ENCODE data around the gene CCDC68.

The CCDC68 gene

GRCh38 chr18:54923339-54923956, 35.8 kb downstream of the CCDC68 start:
- Mint-ChIP-seq H3K36me3 (no peaks in the 10 kb centered on the region), H3K4me1 (no peaks in the 10 kb centered on the region), H3K27ac (no peak overlapping the region), H3K9me3 (peaks cover 3% of the 10 kb centered on the region), H3K4me3 (no peak overlapping the region), H3K27me3 (peaks cover 2% of the 10 kb centered on the region)
- DNase-seq (ENCODE audit: low spot score in 2 of 2) (no peak), ATAC-seq (ENCODE audit: low read depth) (no peak)

- Mint-ChIP-seq H3K36me3 (no peaks in the 10 kb centered on the region), H3K9me3 (peaks cover 3% of the 10 kb centered on the region), H3K27ac (no peak overlapping the region), H3K4me1 (no peaks in the 10 kb centered on the region), H3K4me3 (no peak overlapping the region), H3K27me3 (peaks cover 2% of the 10 kb centered on the region)
- ATAC-seq (ENCODE audit: low read depth) (no peak), DNase-seq (ENCODE audit: low spot score in 2 of 2) (no peak)
Measured at GRCh38 chr18:54919412-54919811, 39.8 kb downstream of the CCDC68 start.

GRCh38 chr18:54918060-54918459, 41.2 kb downstream of the CCDC68 start:
- Mint-ChIP-seq H3K27me3 (peaks cover 2% of the 10 kb centered on the region), H3K36me3 (no peaks in the 10 kb centered on the region), H3K4me3 (no peak overlapping the region), H3K4me1 (no peaks in the 10 kb centered on the region), H3K9me3 (peaks cover 3% of the 10 kb centered on the region), H3K27ac (no peak overlapping the region)
- no peak for DNase-seq (ENCODE audit: low spot score in 2 of 2)
- no peak for ATAC-seq (ENCODE audit: low read depth)

GRCh38 chr18:54916507-54916906, 42.8 kb downstream of the CCDC68 start:
- Mint-ChIP-seq H3K27ac (no peak overlapping the region), H3K36me3 (no peaks in the 10 kb centered on the region), H3K9me3 (peaks cover 9% of the 10 kb centered on the region), H3K4me1 (no peaks in the 10 kb centered on the region), H3K27me3 (peaks cover 2% of the 10 kb centered on the region), H3K4me3 (no peak overlapping the region)
- ATAC-seq (ENCODE audit: low read depth) (no peak), DNase-seq (ENCODE audit: low spot score in 2 of 2) (no peak)

- ATAC-seq (ENCODE audit: low read depth) (no peak), DNase-seq (ENCODE audit: low spot score in 2 of 2) (no peak)
- peaks cover 2% of the 10 kb centered on the region for H3K27me3 Mint-ChIP-seq
- no peaks in the 10 kb centered on the region for H3K4me1 Mint-ChIP-seq
- no peak overlapping the region for H3K27ac Mint-ChIP-seq
- H3K9me3 Mint-ChIP-seq = peaks cover 6% of the 10 kb centered on the region
- no peak overlapping the region for H3K4me3 Mint-ChIP-seq
- H3K36me3 Mint-ChIP-seq = no peaks in the 10 kb centered on the region
Measured at GRCh38 chr18:54914816-54915215, 44.4 kb downstream of the CCDC68 start.

GRCh38 chr18:54911551-54911950, 47.7 kb downstream of the CCDC68 start:
- DNase-seq (ENCODE audit: low spot score in 2 of 2) (no peak), ATAC-seq (ENCODE audit: low read depth) (no peak)
- Mint-ChIP-seq H3K9me3 (peaks cover 6% of the 10 kb centered on the region), H3K4me3 (no peak overlapping the region), H3K4me1 (no peaks in the 10 kb centered on the region), H3K27ac (no peak overlapping the region), H3K27me3 (no peaks in the 10 kb centered on the region), H3K36me3 (no peaks in the 10 kb centered on the region)

GRCh38 chr18:54910161-54910919, 48.9 kb downstream of the CCDC68 start:
- Mint-ChIP-seq H3K4me3 (no peak overlapping the region), H3K27me3 (no peaks in the 10 kb centered on the region), H3K9me3 (peaks cover 6% of the 10 kb centered on the region), H3K36me3 (no peaks in the 10 kb centered on the region), H3K27ac (no peak overlapping the region), H3K4me1 (no peaks in the 10 kb centered on the region)
- ATAC-seq (ENCODE audit: low read depth) (no peak), DNase-seq (ENCODE audit: low spot score in 2 of 2) (no peak)

GRCh38 chr18:54909538-54909937, 49.7 kb downstream of the CCDC68 start:
- DNase-seq (ENCODE audit: low spot score in 2 of 2) = no peak
- Mint-ChIP-seq H3K27me3 (no peaks in the 10 kb centered on the region), H3K4me3 (no peak overlapping the region), H3K27ac (no peak overlapping the region), H3K36me3 (no peaks in the 10 kb centered on the region), H3K4me1 (no peaks in the 10 kb centered on the region), H3K9me3 (peaks cover 6% of the 10 kb centered on the region)
- ATAC-seq (ENCODE audit: low read depth) = no peak

GRCh38 chr18:54906331-54907185, 52.7 kb downstream of the CCDC68 start:
- no peaks in the 10 kb centered on the region for H3K4me1 Mint-ChIP-seq
- no peak for DNase-seq (ENCODE audit: low spot score in 2 of 2)

GRCh38 chr18:54905629-54906028, 53.6 kb downstream of the CCDC68 start:
- no peak for ATAC-seq (ENCODE audit: low read depth)
- no peaks in the 10 kb centered on the region for H3K4me1 Mint-ChIP-seq
- H3K27ac Mint-ChIP-seq = no peak overlapping the region
- no peak overlapping the region for H3K4me3 Mint-ChIP-seq
- H3K27me3 Mint-ChIP-seq = no peaks in the 10 kb centered on the region
- no peaks in the 10 kb centered on the region for H3K36me3 Mint-ChIP-seq
- H3K9me3 Mint-ChIP-seq = no peaks in the 10 kb centered on the region
- no peak for DNase-seq (ENCODE audit: low spot score in 2 of 2)

More at GRCh38 chr18:54906331-54907185, 52.7 kb downstream of the CCDC68 start:
- H3K4me3 Mint-ChIP-seq = no peak overlapping the region
- H3K27ac Mint-ChIP-seq = no peak overlapping the region
- no peak for ATAC-seq (ENCODE audit: low read depth)
- no peaks in the 10 kb centered on the region for H3K9me3 Mint-ChIP-seq
- H3K36me3 Mint-ChIP-seq = no peaks in the 10 kb centered on the region
- H3K27me3 Mint-ChIP-seq = no peaks in the 10 kb centered on the region

- DNase-seq (ENCODE audit: low spot score in 2 of 2) (no peak), ATAC-seq (ENCODE audit: low read depth) (no peak)
- H3K4me1 Mint-ChIP-seq = no peaks in the 10 kb centered on the region
- H3K4me3 Mint-ChIP-seq = no peak overlapping the region
- H3K27me3 Mint-ChIP-seq = no peaks in the 10 kb centered on the region
- no peaks in the 10 kb centered on the region for H3K9me3 Mint-ChIP-seq
- H3K36me3 Mint-ChIP-seq = no peaks in the 10 kb centered on the region
- H3K27ac Mint-ChIP-seq = no peak overlapping the region
Measured at GRCh38 chr18:54904581-54904980, 54.7 kb downstream of the CCDC68 start.

GRCh38 chr18:54900290-54900689, 59.0 kb downstream of the CCDC68 start:
- no peaks in the 10 kb centered on the region for H3K9me3 Mint-ChIP-seq
- no peaks in the 10 kb centered on the region for H3K4me1 Mint-ChIP-seq
- no peak for DNase-seq (ENCODE audit: low spot score in 2 of 2)
- H3K36me3 Mint-ChIP-seq = no peaks in the 10 kb centered on the region
- ATAC-seq (ENCODE audit: low read depth) = no peak
- no peak overlapping the region for H3K27ac Mint-ChIP-seq
- H3K4me3 Mint-ChIP-seq = no peak overlapping the region
- H3K27me3 Mint-ChIP-seq = no peaks in the 10 kb centered on the region

GRCh38 chr18:54899500-54899899, 59.8 kb downstream of the CCDC68 start:
- H3K9me3 Mint-ChIP-seq = no peaks in the 10 kb centered on the region
- no peaks in the 10 kb centered on the region for H3K27me3 Mint-ChIP-seq
- no peak overlapping the region for H3K27ac Mint-ChIP-seq
- no peaks in the 10 kb centered on the region for H3K4me1 Mint-ChIP-seq
- no peaks in the 10 kb centered on the region for H3K36me3 Mint-ChIP-seq
- ATAC-seq (ENCODE audit: low read depth) = no peak
- no peak for DNase-seq (ENCODE audit: low spot score in 2 of 2)
- no peak overlapping the region for H3K4me3 Mint-ChIP-seq

GRCh38 chr18:54888933-54889332, 70.3 kb downstream of the CCDC68 start:
- no peak for DNase-seq (ENCODE audit: low spot score in 2 of 2)
- no peaks in the 10 kb centered on the region for H3K36me3 Mint-ChIP-seq

More at GRCh38 chr18:54888933-54889332, 70.3 kb downstream of the CCDC68 start:
- H3K27ac Mint-ChIP-seq = no peak overlapping the region
- no peaks in the 10 kb centered on the region for H3K4me1 Mint-ChIP-seq
- no peak overlapping the region for H3K4me3 Mint-ChIP-seq
- no peaks in the 10 kb centered on the region for H3K9me3 Mint-ChIP-seq
- peaks cover 2% of the 10 kb centered on the region for H3K27me3 Mint-ChIP-seq
- no peak for ATAC-seq (ENCODE audit: low read depth)
